HepG2 (cell line): ENCODE results near the gene AMOTL2. TPM values are rescaled to one million over a fixed set of nuclear protein-coding genes. Genes with fewer than 3 reads are reported as not detected.

ENCODE experiments used
- AGO1 ChIP-seq: fragments of 200-400 bp; formaldehyde crosslinking; IDR thresholded peaks from 2 replicates; pipeline ENCODE4 v1.6.1; 2017; ENCODE audit warnings: mild to moderate bottlenecking, low read depth, low read length, moderate library complexity; ENCODE audit not compliant: poor library complexity, severe bottlenecking
- CEBPB ChIP-seq: IDR thresholded peaks from 2 replicates; pipeline ENCODE4 v1.6.1; 2011; ENCODE audit warnings: low read depth, low read length, improper control_type of control experiment, borderline replicate concordance
- DNMT1 ChIP-seq: sonication (generic); formaldehyde crosslinking; IDR thresholded peaks from 2 replicates; pipeline ENCODE4 v1.5.1; 2020; ENCODE audit warnings: mild to moderate bottlenecking, missing genetic modification reagents
- EED ChIP-seq: sonication (generic); formaldehyde crosslinking; IDR thresholded peaks from 2 replicates; pipeline ENCODE4 v1.5.0; 2020; ENCODE audit warnings: mild to moderate bottlenecking, missing genetic modification reagents
- EP300 ChIP-seq, 3 experiments: sonication (generic) in 1 of 3; formaldehyde crosslinking in 1 of 3; IDR thresholded peaks; 2 replicates each; pipeline versions ENCODE4 v1.5.1 to v1.6.1; 2011 to 2020; ENCODE audit warnings: low read depth in 2 of 3, low read length in 2 of 3, borderline replicate concordance in 1 of 3, improper control_type of control experiment in 1 of 3, mild to moderate bottlenecking in 1 of 3, missing genetic modification reagents in 1 of 3, moderate library complexity in 1 of 3
- KAT8 ChIP-seq: IDR thresholded peaks from 2 replicates; pipeline ENCODE4 v1.6.1; 2016; ENCODE audit warnings: missing genetic modification reagents, missing compliant biosample characterization
- MIER3 ChIP-seq: IDR thresholded peaks from 2 replicates; pipeline ENCODE4 v1.6.1; 2016; ENCODE audit warnings: missing compliant biosample characterization, borderline replicate concordance
- NFRKB ChIP-seq: fragments of 450-650 bp; IDR thresholded peaks from 2 replicates; pipeline ENCODE4 v1.6.1; 2017
- NR2F6 ChIP-seq, 2 experiments: IDR thresholded peaks; 2 replicates each; pipeline ENCODE4 v1.6.1; 2016; ENCODE audit warnings: antibody characterized with exemption in 1 of 2, mild to moderate bottlenecking in 1 of 2
- PHB2 ChIP-seq: fragments of 450-650 bp; IDR thresholded peaks from 2 replicates; pipeline ENCODE4 v1.6.1; 2018; ENCODE audit not compliant: partially characterized antibody
- PPARG ChIP-seq: conservative IDR thresholded peaks from 2 replicates; pipeline ENCODE4 v1.6.1; 2016; ENCODE audit warnings: missing biosample characterization, missing genetic modification reagents
- RBM39 ChIP-seq: fragments of 200-400 bp; formaldehyde crosslinking; IDR thresholded peaks from one replicate; pipeline ENCODE4 v1.6.1; 2018; ENCODE audit warnings: antibody characterized with exemption, mild to moderate bottlenecking, low read depth, low read length; ENCODE audit not compliant: poor library complexity, severe bottlenecking
- SMAD9 ChIP-seq: sonication (generic); formaldehyde crosslinking; IDR thresholded peaks from 2 replicates; pipeline ENCODE4 v1.5.1; 2020; ENCODE audit warnings: mild to moderate bottlenecking, missing genetic modification reagents
- SRY ChIP-seq: sonication (generic); formaldehyde crosslinking; IDR thresholded peaks from 2 replicates; pipeline ENCODE4 v1.8.0; 2022; ENCODE audit warnings: mild to moderate bottlenecking, missing genetic modification reagents
- YEATS4 ChIP-seq: sonication (generic); formaldehyde crosslinking; IDR thresholded peaks from 2 replicates; pipeline ENCODE4 v1.4.0; 2020; ENCODE audit warnings: missing genetic modification reagents, borderline replicate concordance
- ZNF205 ChIP-seq: IDR thresholded peaks from 2 replicates; pipeline ENCODE4 v1.6.1; 2018; ENCODE audit warnings: missing biosample characterization, missing genetic modification reagents
- ZNF350 ChIP-seq: sonication (generic); formaldehyde crosslinking; IDR thresholded peaks from 2 replicates; pipeline ENCODE4 v1.4.0; 2020; ENCODE audit warnings: mild to moderate bottlenecking, low read depth, missing genetic modification reagents, borderline replicate concordance
- ZNF501 ChIP-seq: sonication (generic); formaldehyde crosslinking; IDR thresholded peaks from 2 replicates; pipeline ENCODE4 v1.5.1; 2020; ENCODE audit warnings: mild to moderate bottlenecking, moderate library complexity, missing genetic modification reagents
- ZNF577 ChIP-seq: sonication (generic); formaldehyde crosslinking; IDR thresholded peaks from 2 replicates; pipeline ENCODE4 v1.4.0; 2020; ENCODE audit warnings: mild to moderate bottlenecking, low read depth, missing genetic modification reagents, borderline replicate concordance
- ZNF598 ChIP-seq: sonication (generic); formaldehyde crosslinking; IDR thresholded peaks from 2 replicates; pipeline ENCODE4 v1.5.1; 2020; ENCODE audit warnings: mild to moderate bottlenecking, missing genetic modification reagents, borderline replicate concordance
- polyA plus RNA-seq, 8 experiments: library from polyadenylated mRNA; depleted of rRNA in 3 of 8; stranded (reverse) in 7 of 8; unstranded in 1 of 8; fragments of >200 nt; fragmentation: Illumina TruSeq in 4 of 8; extraction: Trizol in 4 of 8; gene quantifications; 2 replicates each; pipeline versions ENCODE4 v1.2.1 to v1.2.3, GENCODE V29; 2011 to 2016; ENCODE audit warnings: low read depth in 4 of 8, missing spikeins in 1 of 8, mixed read lengths in 1 of 8; ENCODE audit not compliant: insufficient read depth in 1 of 8
- total RNA-seq, 5 experiments: library from RNA; depleted of rRNA; stranded (reverse); fragments of >200 nt; fragmentation: Illumina TruSeq; extraction: Trizol; gene quantifications; 2 replicates each; pipeline ENCODE4 v1.2.3, GENCODE V29; 2016; ENCODE audit warnings: low read depth in 1 of 5
- TF ChIP-seq, protein P1 (sequence below): IDR thresholded peaks from 2 replicates; pipeline ENCODE4 v1.6.1; 2016
- TF ChIP-seq, protein P2 (sequence below): sonication (generic); formaldehyde crosslinking; IDR thresholded peaks from 2 replicates; pipeline ENCODE4 v1.8.1; 2023; ENCODE audit warnings: mild to moderate bottlenecking, missing genetic modification reagents
- TF ChIP-seq, protein P3 (sequence below): sonication (generic); formaldehyde crosslinking; IDR thresholded peaks from 2 replicates; pipeline ENCODE4 v1.4.0; 2020; ENCODE audit warnings: mild to moderate bottlenecking, low read depth, missing genetic modification reagents
- TF ChIP-seq, protein P4 (sequence below): sonication (generic); formaldehyde crosslinking; IDR thresholded peaks from 2 replicates; pipeline ENCODE4 v1.4.0; 2020; ENCODE audit warnings: missing genetic modification reagents, borderline replicate concordance

Gene AMOTL2
- total and polyA plus RNA-seq, 2 of the 13 experiments (the other 11 are each of a cell fraction or from before 2014, with no cell fraction given), result 17.3 to 18.5 TPM

DNA sequence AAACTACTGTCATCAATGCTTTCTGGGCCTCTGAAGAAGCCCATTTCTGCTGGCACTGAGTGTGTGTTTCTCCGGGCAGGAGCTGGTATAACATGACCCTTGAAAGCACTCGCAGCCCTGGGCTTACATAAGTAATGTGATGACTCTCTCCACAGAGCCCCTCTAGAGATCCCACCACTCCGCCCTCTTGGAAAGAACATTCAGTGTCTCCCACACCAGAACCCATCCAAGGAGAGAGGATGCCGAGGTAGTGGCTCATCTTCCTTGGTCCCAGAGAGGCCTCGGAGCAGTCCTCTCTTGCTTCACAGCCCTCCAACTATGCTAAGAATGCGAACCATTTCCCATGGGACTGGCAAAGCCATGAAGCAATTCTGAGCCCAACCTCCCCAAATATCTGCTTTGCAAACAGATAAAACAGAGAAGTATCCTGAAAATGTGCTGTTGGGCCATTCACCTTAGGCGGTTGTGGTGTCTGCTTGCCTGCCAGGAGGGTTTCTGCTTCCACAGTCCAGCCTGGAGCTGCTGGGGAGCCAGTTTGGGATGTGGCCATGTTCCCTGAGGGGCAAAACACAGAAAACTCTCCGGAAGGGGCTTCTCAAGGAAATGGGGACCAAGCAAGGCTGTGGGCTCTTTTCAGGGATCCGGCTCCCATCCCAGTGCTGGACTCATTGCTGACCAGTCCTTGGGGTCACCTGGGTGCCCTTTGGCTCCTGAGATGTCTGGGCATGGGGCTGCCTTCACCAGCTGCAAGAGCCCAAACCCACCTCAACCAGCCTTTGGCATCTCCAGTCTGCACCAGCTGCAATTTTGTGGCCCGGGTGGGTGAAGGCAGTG lies 47.3 kb downstream of the AMOTL2 start (continued):
- TF ChIP-seq PPARG (CRISPR knock-in tag), result no peak
- TF ChIP-seq NR2F6 (IDR thresholded peaks at IDR 0.05), result peak; percentile 20; the same call in 1 of the 2 replicates
- TF ChIP-seq NR2F6 (CRISPR knock-in tag; IDR thresholded peaks at IDR 0.05), result peak; percentile 51; the same call in 1 of the 2 replicates
- no peak for TF ChIP-seq MIER3
- 0 out of 2 replicates have a peak, but pooled peaks have one; percentile 44 for TF ChIP-seq EED (CRISPR knock-in tag)
- 0 out of 2 replicates have a peak, but pooled peaks have one; percentile 14 for TF ChIP-seq ZNF350 (CRISPR knock-in tag)
- TF ChIP-seq YEATS4 (CRISPR knock-in tag), result 0 out of 2 replicates have a peak, but pooled peaks have one; percentile 21
- no peak for TF ChIP-seq ZNF598 (CRISPR knock-in tag)
- no peak for TF ChIP-seq ZNF501 (CRISPR knock-in tag)
- no peak for TF ChIP-seq AGO1
- no peak for TF ChIP-seq ZNF205 (CRISPR knock-in tag)
- TF ChIP-seq, protein P1, sequence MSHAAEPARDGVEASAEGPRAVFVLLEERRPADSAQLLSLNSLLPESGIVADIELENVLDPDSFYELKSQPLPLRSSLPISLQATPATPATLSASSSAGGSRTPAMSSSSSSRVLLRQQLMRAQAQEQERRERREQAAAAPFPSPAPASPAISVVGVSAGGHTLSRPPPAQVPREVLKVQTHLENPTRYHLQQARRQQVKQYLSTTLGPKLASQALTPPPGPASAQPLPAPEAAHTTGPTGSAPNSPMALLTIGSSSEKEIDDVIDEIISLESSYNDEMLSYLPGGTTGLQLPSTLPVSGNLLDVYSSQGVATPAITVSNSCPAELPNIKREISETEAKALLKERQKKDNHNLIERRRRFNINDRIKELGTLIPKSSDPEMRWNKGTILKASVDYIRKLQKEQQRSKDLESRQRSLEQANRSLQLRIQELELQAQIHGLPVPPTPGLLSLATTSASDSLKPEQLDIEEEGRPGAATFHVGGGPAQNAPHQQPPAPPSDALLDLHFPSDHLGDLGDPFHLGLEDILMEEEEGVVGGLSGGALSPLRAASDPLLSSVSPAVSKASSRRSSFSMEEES (CRISPR knock-in tag), result peak; percentile 70; the same call in 1 of the 2 replicates
- TF ChIP-seq EP300 (IDR thresholded peaks at IDR 0.05; ENCODE audit: low read depth in 2 of 2, low read length in 2 of 2), result peak in 1 of 2 experiments; percentile 77; a peak in 1 of 4 replicates
- peak; percentile 66; the same call in 1 of the 2 replicates for TF ChIP-seq EP300 (CRISPR knock-in tag; IDR thresholded peaks at IDR 0.05; ENCODE audit: borderline replicate concordance)
- TF ChIP-seq CEBPB, result peak; percentile 94
- TF ChIP-seq PHB2, result no peak
- TF ChIP-seq, protein P2, sequence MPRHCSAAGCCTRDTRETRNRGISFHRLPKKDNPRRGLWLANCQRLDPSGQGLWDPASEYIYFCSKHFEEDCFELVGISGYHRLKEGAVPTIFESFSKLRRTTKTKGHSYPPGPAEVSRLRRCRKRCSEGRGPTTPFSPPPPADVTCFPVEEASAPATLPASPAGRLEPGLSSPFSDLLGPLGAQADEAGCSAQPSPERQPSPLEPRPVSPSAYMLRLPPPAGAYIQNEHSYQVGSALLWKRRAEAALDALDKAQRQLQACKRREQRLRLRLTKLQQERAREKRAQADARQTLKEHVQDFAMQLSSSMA (CRISPR knock-in tag), result no peak
- TF ChIP-seq SRY (CRISPR knock-in tag), result no peak
- TF ChIP-seq KAT8 (CRISPR knock-in tag), result 0 out of 2 replicates have a peak, but pooled peaks have one; percentile 34
- TF ChIP-seq SMAD9, result no peak
- TF ChIP-seq, protein P3, sequence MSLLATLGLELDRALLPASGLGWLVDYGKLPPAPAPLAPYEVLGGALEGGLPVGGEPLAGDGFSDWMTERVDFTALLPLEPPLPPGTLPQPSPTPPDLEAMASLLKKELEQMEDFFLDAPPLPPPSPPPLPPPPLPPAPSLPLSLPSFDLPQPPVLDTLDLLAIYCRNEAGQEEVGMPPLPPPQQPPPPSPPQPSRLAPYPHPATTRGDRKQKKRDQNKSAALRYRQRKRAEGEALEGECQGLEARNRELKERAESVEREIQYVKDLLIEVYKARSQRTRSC, result no peak
- TF ChIP-seq, protein P4, sequence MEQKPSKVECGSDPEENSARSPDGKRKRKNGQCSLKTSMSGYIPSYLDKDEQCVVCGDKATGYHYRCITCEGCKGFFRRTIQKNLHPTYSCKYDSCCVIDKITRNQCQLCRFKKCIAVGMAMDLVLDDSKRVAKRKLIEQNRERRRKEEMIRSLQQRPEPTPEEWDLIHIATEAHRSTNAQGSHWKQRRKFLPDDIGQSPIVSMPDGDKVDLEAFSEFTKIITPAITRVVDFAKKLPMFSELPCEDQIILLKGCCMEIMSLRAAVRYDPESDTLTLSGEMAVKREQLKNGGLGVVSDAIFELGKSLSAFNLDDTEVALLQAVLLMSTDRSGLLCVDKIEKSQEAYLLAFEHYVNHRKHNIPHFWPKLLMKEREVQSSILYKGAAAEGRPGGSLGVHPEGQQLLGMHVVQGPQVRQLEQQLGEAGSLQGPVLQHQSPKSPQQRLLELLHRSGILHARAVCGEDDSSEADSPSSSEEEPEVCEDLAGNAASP (CRISPR knock-in tag), result no peak
- TF ChIP-seq DNMT1 (CRISPR knock-in tag), result no peak
- no peak for TF ChIP-seq NFRKB
- no peak for TF ChIP-seq ZNF577
- TF ChIP-seq RBM39, result no peak
